Natural killer cell (primary cell): Measurements from ENCODE around the gene IER5. TPM values are rescaled to one million over a fixed set of nuclear protein-coding genes. Genes with fewer than 3 reads are reported as not detected.
"Not testable (repeated sequence)": the region's sequence is repeated elsewhere in the genome, so short reads cannot be mapped to it uniquely, and the experiment has no call there.

Experiments used
- ATAC-seq, 3 donors: fragments of 150-1000 bp in 2 of 3; fragments of 200-7000 bp in 1 of 3; cut with Tn5 transposase; 1 replicate in 1 of 3; 2 replicates in 2 of 3; pipeline ENCODE4 v1.10.0; 2021; ENCODE audit warnings: mild to moderate bottlenecking in 2 of 3, moderate library complexity in 2 of 3
- DNase-seq, 2 donors: peaks; one replicate each; pipeline versions ENCODE4 v3.0.0 to v3.0.0-alpha.2; 2013 to 2021; ENCODE audit warnings: mixed read lengths in 1 of 2
- H3K27ac ChIP-seq: one replicate; pipeline ENCODE4 v1.5.1; 2013; ENCODE audit warnings: mild to moderate bottlenecking, low read length
- H3K27me3 ChIP-seq: one replicate; pipeline ENCODE4 v1.6.1; 2013; ENCODE audit warnings: low read length; ENCODE audit not compliant: control insufficient read depth, insufficient read depth
- H3K36me3 ChIP-seq: one replicate; pipeline ENCODE4 v1.6.1; 2013; ENCODE audit warnings: low read length; ENCODE audit not compliant: control insufficient read depth, insufficient read depth
- H3K4me1 ChIP-seq: one replicate; pipeline ENCODE4 v1.6.1; 2013; ENCODE audit warnings: low read length; ENCODE audit not compliant: control insufficient read depth, insufficient read depth
- H3K4me3 ChIP-seq: one replicate; pipeline ENCODE4 v1.5.1; 2013; ENCODE audit warnings: low read length
- H3K9me3 ChIP-seq: one replicate; pipeline ENCODE4 v1.6.1; 2013; ENCODE audit warnings: low read length; ENCODE audit not compliant: control insufficient read depth, insufficient read depth
- H3K27ac Mint-ChIP-seq, 2 donors: one replicate each; pipeline ENCODE4 v1.8.0; 2022; ENCODE audit warnings: mild to moderate bottlenecking in 2 of 2, mixed read lengths in 2 of 2, moderate library complexity in 1 of 2
- H3K27me3 Mint-ChIP-seq, 2 donors: one replicate each; pipeline ENCODE4 v1.8.0; 2022; ENCODE audit warnings: low read depth in 2 of 2, mixed read lengths in 2 of 2
- H3K36me3 Mint-ChIP-seq: one replicate; pipeline ENCODE4 v1.8.0; 2022; ENCODE audit warnings: mixed read lengths
- H3K4me1 Mint-ChIP-seq, 2 donors: one replicate each; pipeline ENCODE4 v1.8.0; 2022; ENCODE audit warnings: mixed read lengths in 2 of 2
- H3K4me3 Mint-ChIP-seq: one replicate; pipeline ENCODE4 v1.8.0; 2022; ENCODE audit warnings: mild to moderate bottlenecking, moderate library complexity, mixed read lengths
- H3K9me3 Mint-ChIP-seq, 2 donors: one replicate each; pipeline ENCODE4 v1.8.0; 2022; ENCODE audit warnings: mixed read lengths in 2 of 2
- CTCF ChIP-seq: fragments of 200-600 bp; IDR thresholded peaks from one replicate; pipeline ENCODE4 v1.8.0; 2022; ENCODE audit warnings: antibody characterized with exemption
- WGBS: methylation state at CpG from one replicate; pipeline ENCODE4 v1.1.7; 2013; ENCODE audit warnings: missing lambda C conversion rate; ENCODE audit not compliant: insufficient coverage; 5-methylcytosine and 5-hydroxymethylcytosine counted together
- intact Hi-C: fragments of 100-400 bp; cut with micrococcal nuclease; formaldehyde crosslinking; loops from one replicate; pipeline ENCODE4 v1.14.2; 2022
- total RNA-seq, 4 donors: library from RNA; stranded (reverse); fragments of 120-200 nt in 1 of 4; gene quantifications; one replicate each; pipeline versions ENCODE4 v1.2.3 to v1.2.4, GENCODE V29; 2013 to 2022

The IER5 gene
- total RNA-seq, 3 donors from 2014 or later (not counting 1 experiment from before 2014, with no cell fraction given), result 118 to 164 (median 150) TPM

GRCh38 chr1:181113059-181113641 is 24.6 kb downstream of the IER5 start:
- H3K4me3 ChIP-seq, result no peak overlapping the region
- intact Hi-C loops, result no loop called here

GRCh38 chr1:181114574-181115367 is 26.3 kb downstream of the IER5 start:
- no peak overlapping the region for H3K27ac ChIP-seq
- Mint-ChIP-seq H3K9me3 (no peaks in the 10 kb centered on the region), H3K4me1 (peaks cover 21 to 42% of the 10 kb centered on the region in 2 donors), H3K27me3 (peaks cover 8 to 12% of the 10 kb centered on the region in 2 donors), H3K27ac (no peak overlapping the region), H3K36me3 (no peaks in the 10 kb centered on the region), H3K4me3 (no peak overlapping the region)
- H3K27me3 ChIP-seq, result no peaks in the 10 kb centered on the region
- intact Hi-C loops, result no loop called here
- H3K9me3 ChIP-seq, result no peaks in the 10 kb centered on the region
- TF ChIP-seq CTCF, result no peak
- no peak for ATAC-seq
- DNase-seq, result no peak
- WGBS, result 92% methylated on average over 9 of the region's 11 CpGs
- peaks cover 17% of the 10 kb centered on the region for H3K4me1 ChIP-seq
- H3K4me3 ChIP-seq, result no peak overlapping the region
- no peaks in the 10 kb centered on the region for H3K36me3 ChIP-seq

More at GRCh38 chr1:181113059-181113641, 24.6 kb downstream of the IER5 start:
- no peaks in the 10 kb centered on the region for H3K36me3 Mint-ChIP-seq
- peaks cover 16 to 36% of the 10 kb centered on the region in 2 donors for H3K4me1 Mint-ChIP-seq
- ATAC-seq (no peak), DNase-seq (no peak)
- Histone ChIP-seq H3K4me1 (peaks cover 17% of the 10 kb centered on the region), H3K9me3 (no peaks in the 10 kb centered on the region), H3K27ac (no peak overlapping the region), H3K27me3 (no peaks in the 10 kb centered on the region), H3K36me3 (no peaks in the 10 kb centered on the region)
- TF ChIP-seq CTCF, result no peak
- WGBS, result 96% methylated on average over 3 of the region's 6 CpGs
- peaks cover 13 to 17% of the 10 kb centered on the region in 2 donors for H3K27me3 Mint-ChIP-seq
- peak overlapping the region in 1 of 2 donors; percentile 74 for H3K27ac Mint-ChIP-seq
- H3K9me3 Mint-ChIP-seq, result no peaks in the 10 kb centered on the region
- H3K4me3 Mint-ChIP-seq, result no peak overlapping the region

GRCh38 chr1:181115368-181115684 is 26.8 kb downstream of the IER5 start:
- intact Hi-C loops, result no loop called here
- no peaks in the 10 kb centered on the region for H3K9me3 Mint-ChIP-seq
- H3K4me1 Mint-ChIP-seq, result peaks cover 21 to 44% of the 10 kb centered on the region in 2 donors
- H3K4me3 Mint-ChIP-seq, result no peak overlapping the region
- no peak for DNase-seq
- no peak overlapping the region for H3K27ac Mint-ChIP-seq
- no peaks in the 10 kb centered on the region for H3K36me3 Mint-ChIP-seq
- Histone ChIP-seq H3K4me1 (peaks cover 17% of the 10 kb centered on the region), H3K27me3 (no peaks in the 10 kb centered on the region), H3K4me3 (no peak overlapping the region), H3K27ac (no peak overlapping the region), H3K9me3 (no peaks in the 10 kb centered on the region), H3K36me3 (no peaks in the 10 kb centered on the region)
- no peak for ATAC-seq
- TF ChIP-seq CTCF, result no peak
- peaks cover 8 to 10% of the 10 kb centered on the region in 2 donors for H3K27me3 Mint-ChIP-seq
- 90% methylated on average over 3 of the region's 3 CpGs for WGBS

- H3K9me3 Mint-ChIP-seq, DNase-seq, H3K27ac ChIP-seq, intact Hi-C loops, H3K4me3 ChIP-seq, H3K36me3 ChIP-seq, H3K36me3 Mint-ChIP-seq, ATAC-seq, H3K4me3 Mint-ChIP-seq, H3K27me3 ChIP-seq, H3K27me3 Mint-ChIP-seq, H3K9me3 ChIP-seq, H3K27ac Mint-ChIP-seq: not testable (repeated sequence)
- 89% methylated on average over 9 of the region's 9 CpGs for WGBS
- peaks cover 21 to 41% of the 10 kb centered on the region in 2 donors for H3K4me1 Mint-ChIP-seq
- peaks cover 17% of the 10 kb centered on the region for H3K4me1 ChIP-seq
Measured at GRCh38 chr1:181115971-181116370, 27.5 kb downstream of the IER5 start.
